Stimulated activated CD4-positive, alpha-beta T cell treated with anti-CD3 and anti-CD28 coated beads, TNF-alpha, amount 100 ng/mL, for 1 hour (primary cell): ENCODE results near the gene DKK2.

ENCODE experiments used
- DNase-seq, 3 donors: peaks; one replicate each; pipeline ENCODE4 v3.0.0-alpha.2; 2020; ENCODE audit warnings: low read depth in 3 of 3, low spot score in 1 of 3

DKK2 gene

GRCh38 chr4:107035819-107036583 is at the start of gene DKK2:
TSS of gene DKK2 (minus strand) at chr4:107036313. CDS start at chr4:107035591, 722 bp downstream.
- no peak for DNase-seq

- DNase-seq = no peak
These were observed 41.1 kb upstream of the DKK2 start for GRCh38 chr4:107077192-107077591.

GRCh38 chr4:107072836-107073736 is 37.0 kb upstream of the DKK2 start:
- DNase-seq = no peak

- DNase-seq = no peak
These were observed 35.0 kb upstream of the DKK2 start for GRCh38 chr4:107071108-107071507.

GRCh38 chr4:107069049-107069448 is 32.9 kb upstream of the DKK2 start:
- DNase-seq = no peak

GRCh38 chr4:107068116-107068515 is 32.0 kb upstream of the DKK2 start:
- DNase-seq = no peak

GRCh38 chr4:107066621-107067020 is 30.5 kb upstream of the DKK2 start:
- no peak for DNase-seq

GRCh38 chr4:107065201-107065600 is 29.1 kb upstream of the DKK2 start:
- DNase-seq = no peak

- DNase-seq = no peak
These were observed 24.3 kb upstream of the DKK2 start for GRCh38 chr4:107060388-107060787.

- DNase-seq = no peak
These were observed 22.7 kb upstream of the DKK2 start for GRCh38 chr4:107058828-107059227.

- DNase-seq = no peak
These were observed 14.5 kb upstream of the DKK2 start for GRCh38 chr4:107050525-107051135.

- DNase-seq = no peak
These were observed 10.1 kb upstream of the DKK2 start for GRCh38 chr4:107046261-107046660.

GRCh38 chr4:107044170-107044569 is 8.1 kb upstream of the DKK2 start:
- DNase-seq = no peak

GRCh38 chr4:107037199-107037584 is 1.1 kb upstream of the DKK2 start:
- DNase-seq = no peak

GRCh38 chr4:107036584-107037198 is 578 bp upstream of the DKK2 start:
- DNase-seq = no peak

- no peak for DNase-seq
These were observed 906 bp downstream of the DKK2 start for GRCh38 chr4:107034996-107035818.

GRCh38 chr4:107034091-107034995 is 1.8 kb downstream of the DKK2 start:
- no peak for DNase-seq

GRCh38 chr4:107027379-107027778 is 8.7 kb downstream of the DKK2 start:
- no peak for DNase-seq

- DNase-seq = no peak
These were observed 17.8 kb downstream of the DKK2 start for GRCh38 chr4:107018344-107018735.
